HCT116 (cell line): ENCODE results near the gene PCGF2. TPM values are rescaled to one million over a fixed set of nuclear protein-coding genes. Genes with fewer than 3 reads are reported as not detected.
A peak's percentile ranks its signal among the peaks of the same experiment; 100 is the strongest.

ENCODE experiments used
- ATAC-seq: fragments of 200-7000 bp; cut with Tn5 transposase; 2 replicates; pipeline ENCODE4 v1.9.1; 2020; ENCODE audit warnings: mild to moderate bottlenecking, moderate library complexity
- BruUV-seq: library from RNA; stranded (reverse); fragments of 400-500 nt; replicated peaks from 2 replicates; lab custom pipeline; 2021; lab: Mats Ljungman, UMichigan
- CTCF ChIA-PET: fragments of 300-600 bp; sonication (Branson Sonifier 250); formaldehyde crosslinking; loops from one replicate; lab custom pipeline; 2021; ENCODE audit warnings: antibody characterized with exemption; lab: Charles Lee
- POLR2A ChIA-PET: fragments of 300-600, 350-600 bp; sonication (Branson Sonifier 250); formaldehyde crosslinking; loops from one replicate; lab custom pipeline; 2021; ENCODE audit warnings: antibody characterized with exemption; lab: Charles Lee
- RAD21 ChIA-PET, 2 experiments: fragments of 300-600 bp; sonication (Branson Sonifier 250); formaldehyde crosslinking; loops; one replicate each; lab custom pipeline; 2023; ENCODE audit warnings: low total read pairs in 2 of 2; ENCODE audit not compliant: uncharacterized antibody in 2 of 2, unreplicated experiment in 2 of 2, low non-redundant PET in 1 of 2; lab: Charles Lee
- DNase-seq: peaks from one replicate; pipeline ENCODE4 v3.0.0-alpha.2; 2010; ENCODE audit warnings: low read depth, low spot score
- H2AFZ ChIP-seq: fragments of 200-600 bp; shearing (Covaris generic), sonication (generic); 2 replicates; pipeline ENCODE4 v1.6.1; 2017; ENCODE audit warnings: low read depth, mixed run types, mixed read lengths, antibody characterized with exemption, low read length; ENCODE audit not compliant: poor library complexity, severe bottlenecking
- H3K27ac ChIP-seq: 2 replicates; pipeline ENCODE4 v1.5.1; 2012; ENCODE audit warnings: low read depth, low read length
- H3K27me3 ChIP-seq: fragments of 200-600 bp; sonication (generic); 2 replicates; pipeline ENCODE4 v1.6.1; 2016; ENCODE audit warnings: mixed run types, low read length, mixed read lengths; ENCODE audit not compliant: insufficient read depth
- H3K36me3 ChIP-seq, 2 experiments: fragments of 200-500 bp in 1 of 2; fragments of 200-600 bp in 1 of 2; sonication (Bioruptor generic) in 1 of 2; sonication (generic) in 1 of 2; 2 replicates each; pipeline versions ENCODE4 v1.5.1 to v1.6.1; 2014 to 2016; ENCODE audit warnings: low read length in 2 of 2, inconsistent platforms in 1 of 2, mixed read lengths in 1 of 2, mixed run types in 1 of 2; ENCODE audit not compliant: insufficient read depth in 2 of 2, control insufficient read depth in 1 of 2
- H3K4me1 ChIP-seq, 2 experiments: fragments of 200-600 bp in 1 of 2; sonication (generic) in 1 of 2; 2 replicates each; pipeline versions ENCODE4 v1.5.1 to v1.6.1; 2012 to 2017; ENCODE audit warnings: low read length in 2 of 2, inconsistent platforms in 1 of 2, mild to moderate bottlenecking in 1 of 2, mixed read lengths in 1 of 2, mixed run types in 1 of 2, moderate library complexity in 1 of 2; ENCODE audit not compliant: insufficient read depth in 2 of 2, control insufficient read depth in 1 of 2
- H3K4me2 ChIP-seq: fragments of 200-600 bp; sonication (generic); 2 replicates; pipeline ENCODE4 v1.6.1; 2017; ENCODE audit warnings: mixed run types, low read length, mixed read lengths
- H3K4me3 ChIP-seq, 2 experiments: fragments of 200-600 bp in 1 of 2; sonication (generic) in 1 of 2; replicated peaks in 1 of 2; 2 replicates each; pipeline ENCODE4 v1.5.1; 2011 to 2016; ENCODE audit warnings: low read length in 2 of 2, control low read depth in 1 of 2, low read depth in 1 of 2, mild to moderate bottlenecking in 1 of 2, mixed read lengths in 1 of 2, mixed run types in 1 of 2
- H3K79me2 ChIP-seq: fragments of 200-600 bp; sonication (generic); 2 replicates; pipeline ENCODE4 v1.6.1; 2017; ENCODE audit warnings: mild to moderate bottlenecking, mixed run types, low read length, moderate library complexity, mixed read lengths; ENCODE audit not compliant: insufficient read depth
- H3K9ac ChIP-seq: fragments of 200-600 bp; sonication (generic); 2 replicates; pipeline ENCODE4 v1.6.1; 2016; ENCODE audit warnings: low read length, mixed read lengths
- H3K9me2 ChIP-seq: fragments of 200-600 bp; sonication (generic), shearing (Covaris generic); 2 replicates; pipeline ENCODE4 v1.6.1; 2017; ENCODE audit warnings: mixed run types, mild to moderate bottlenecking, moderate library complexity; ENCODE audit not compliant: insufficient read depth
- H3K9me3 ChIP-seq, 2 experiments: fragments of 200-500 bp in 1 of 2; fragments of 200-600 bp in 1 of 2; sonication (Bioruptor generic) in 1 of 2; sonication (generic) in 1 of 2; 2 replicates each; pipeline ENCODE4 v1.6.1; 2014 to 2017; ENCODE audit warnings: low read length in 2 of 2, mixed read lengths in 2 of 2, inconsistent platforms in 1 of 2, low read depth in 1 of 2, mild to moderate bottlenecking in 1 of 2, mixed run types in 1 of 2, moderate library complexity in 1 of 2; ENCODE audit not compliant: control insufficient read depth in 1 of 2, insufficient read depth in 1 of 2
- H4K20me1 ChIP-seq: fragments of 200-600 bp; sonication (generic), shearing (Covaris generic); 2 replicates; pipeline ENCODE4 v1.6.1; 2017; ENCODE audit warnings: mixed run types, mild to moderate bottlenecking, moderate library complexity; ENCODE audit not compliant: insufficient read depth
- ATF3 ChIP-seq: IDR thresholded peaks from 2 replicates; pipeline ENCODE4 v1.6.1; 2012
- CBX3 ChIP-seq: IDR thresholded peaks from 2 replicates; pipeline ENCODE4 v1.6.1; 2012; ENCODE audit warnings: low read depth
- CEBPB ChIP-seq: IDR thresholded peaks from 2 replicates; pipeline ENCODE4 v1.6.1; 2012; ENCODE audit warnings: low read depth
- CTCF ChIP-seq, 3 experiments: fragments of 200-600 bp in 1 of 3; sonication (generic) in 1 of 3; IDR thresholded peaks in 2 of 3; conservative IDR thresholded peaks in 1 of 3; 2 replicates each; pipeline ENCODE4 v1.5.1; 2012 to 2017; ENCODE audit warnings: low read depth in 2 of 3, low read length in 2 of 3, antibody characterized with exemption in 1 of 3, borderline replicate concordance in 1 of 3, control low read depth in 1 of 3, mild to moderate bottlenecking in 1 of 3, mixed read lengths in 1 of 3, mixed run types in 1 of 3, moderate library complexity in 1 of 3; ENCODE audit not compliant: insufficient read depth in 1 of 3
- EGR1 ChIP-seq: IDR thresholded peaks from 2 replicates; pipeline ENCODE4 v1.6.1; 2012; ENCODE audit warnings: low read depth
- ELF1 ChIP-seq: IDR thresholded peaks from 2 replicates; pipeline ENCODE4 v1.6.1; 2012; ENCODE audit warnings: low read depth, borderline replicate concordance
- EZH2 ChIP-seq: fragments of 200-600 bp; sonication (generic); IDR thresholded peaks from 2 replicates; pipeline ENCODE4 v1.6.1; 2017; ENCODE audit warnings: antibody characterized with exemption, mixed run types
- EZH2phosphoT487 ChIP-seq: fragments of 200-600 bp; IDR thresholded peaks from 2 replicates; pipeline ENCODE4 v1.6.1; 2018; ENCODE audit warnings: antibody characterized with exemption, borderline replicate concordance
- FOSL1 ChIP-seq: IDR thresholded peaks from 2 replicates; pipeline ENCODE4 v1.6.1; 2012; ENCODE audit warnings: low read depth
- JUND ChIP-seq: IDR thresholded peaks from 2 replicates; pipeline ENCODE4 v1.6.1; 2012
- MAX ChIP-seq: IDR thresholded peaks from 2 replicates; pipeline ENCODE4 v1.6.1; 2012
- POLR2A ChIP-seq: IDR thresholded peaks from 2 replicates; pipeline ENCODE4 v1.7.0; 2011; ENCODE audit warnings: borderline replicate concordance; ENCODE audit not compliant: insufficient read depth, insufficient read length; ENCODE audit errors: extremely low read depth
- POLR2AphosphoS5 ChIP-seq: IDR thresholded peaks from 2 replicates; pipeline ENCODE4 v1.6.1; 2011; ENCODE audit warnings: mild to moderate bottlenecking, low read depth, low read length, moderate library complexity
- REST ChIP-seq: IDR thresholded peaks from 2 replicates; pipeline ENCODE4 v1.6.1; 2012; ENCODE audit warnings: low read depth
- SIN3A ChIP-seq: IDR thresholded peaks from 2 replicates; pipeline ENCODE4 v1.6.1; 2012; ENCODE audit warnings: low read depth
- TCF7L2 ChIP-seq: IDR thresholded peaks from 2 replicates; pipeline ENCODE4 v1.7.0; 2011; ENCODE audit warnings: borderline replicate concordance, inconsistent platforms; ENCODE audit not compliant: insufficient read depth, insufficient read length; ENCODE audit errors: extremely low read depth
- YY1 ChIP-seq: IDR thresholded peaks from 2 replicates; pipeline ENCODE4 v1.6.1; 2011; ENCODE audit warnings: low read length, low read depth, moderate library complexity, mild to moderate bottlenecking; ENCODE audit not compliant: insufficient replicate concordance; ENCODE audit errors: extremely low read depth
- ZBTB33 ChIP-seq: IDR thresholded peaks from 2 replicates; pipeline ENCODE4 v1.6.1; 2011; ENCODE audit warnings: mild to moderate bottlenecking, low read length, moderate library complexity; ENCODE audit not compliant: insufficient replicate concordance; ENCODE audit errors: extremely low read depth
- ZFX ChIP-seq: fragments of 450-650 bp; IDR thresholded peaks from 2 replicates; pipeline ENCODE4 v1.6.1; 2017
- ZNF274 ChIP-seq: fragments of 200-500 bp; sonication (Bioruptor generic); IDR thresholded peaks from 2 replicates; pipeline ENCODE4 v1.6.1; 2014; ENCODE audit warnings: mild to moderate bottlenecking, low read depth, low read length, inconsistent platforms
- intact Hi-C: fragments of 100-400 bp; cut with micrococcal nuclease; formaldehyde crosslinking; loops from 2 replicates; pipeline ENCODE4 v1.10.0; 2022
- total RNA-seq: library from RNA; stranded (reverse); gene quantifications from one replicate; pipeline ENCODE4 v1.2.1, GENCODE V29; 2021; ENCODE audit not compliant: unreplicated experiment

The PCGF2 gene
- total RNA-seq, 1 experiment from 2014 or later, result 64.6 TPM

GRCh38 chr17:38693700-38694329 is 54.3 kb downstream of the PCGF2 start:
- Histone ChIP-seq H3K9me2 (no peaks in the 10 kb centered on the region), H4K20me1 (no peaks in the 10 kb centered on the region), H3K36me3 (no peaks in the 10 kb centered on the region), H2AFZ (no peak overlapping the region), H3K79me2 (no peaks in the 10 kb centered on the region), H3K4me1 (peaks cover 3 to 8% of the 10 kb centered on the region in 2 experiments; a peak in 2 of 4 replicates), H3K4me3 (no peak overlapping the region), H3K27me3 (no peaks in the 10 kb centered on the region), H3K9me3 (no peaks in the 10 kb centered on the region), H3K9ac (no peak overlapping the region), H3K4me2 (no peak overlapping the region), H3K27ac (no peak overlapping the region)
- ATAC-seq, result 0 out of 2 replicates have a peak, but pooled peaks have one; percentile 28
- DNase-seq, result no peak
- RAD21 ChIA-PET, result no interaction called here
- POLR2A ChIA-PET, result no interaction called here
- intact Hi-C loops, result no loop called here
- TF ChIP-seq ZFX (no peak), ATF3 (no peak), ELF1 (no peak), CBX3 (no peak), EZH2 (no peak), REST (no peak), ZBTB33 (no peak), CTCF (IDR thresholded peaks at IDR 0.05 in 2 of 3, conservative IDR thresholded peaks at IDR 0.05 in 1 of 3; ENCODE audit: borderline replicate concordance in 1 of 3, insufficient read depth in 1 of 3, low read depth in 2 of 3, low read length in 2 of 3) (no peak), CEBPB (no peak), TCF7L2 (no peak), YY1 (no peak), EGR1 (no peak), FOSL1 (no peak), SIN3A (no peak), POLR2AphosphoS5 (no peak), ZNF274 (no peak), JUND (no peak), EZH2phosphoT487 (no peak), POLR2A (no peak), MAX (no peak)
- CTCF ChIA-PET, result no interaction called here
- BruUV-seq, result no TSS peak
